Esophagus squamous epithelium (tissue), 5 donors: Measurements from ENCODE around the gene TEX29. TPM values are rescaled to one million over a fixed set of nuclear protein-coding genes. Genes with fewer than 3 reads are reported as not detected.

Experiments used
- DNase-seq: peaks from one replicate; lab custom pipeline; 2025; lab: John Stamatoyannopoulos, UW
- H3K27ac ChIP-seq, 4 donors: fragments of 200-600 bp; sonication (generic); one replicate each; pipeline ENCODE4 v1.5.1; 2016 to 2019; ENCODE audit warnings: mild to moderate bottlenecking in 1 of 4
- H3K27me3 ChIP-seq, 4 donors: fragments of 200-600 bp; sonication (generic); 1 replicate in 3 of 4; 2 replicates in 1 of 4; pipeline versions ENCODE4 v1.5.1 to v1.6.0; 2017 to 2021; ENCODE audit warnings: antibody characterized with exemption in 1 of 4
- H3K36me3 ChIP-seq, 3 donors: fragments of 200-600 bp; sonication (generic); one replicate each; pipeline ENCODE4 v1.5.1; 2016 to 2019
- H3K4me1 ChIP-seq, 3 donors: fragments of 200-600 bp; sonication (generic); one replicate each; pipeline ENCODE4 v1.5.1; 2017 to 2019
- H3K4me3 ChIP-seq, 4 donors: fragments of 200-600 bp; sonication (generic); 1 replicate in 3 of 4; 2 replicates in 1 of 4; pipeline ENCODE4 v1.5.1; 2016 to 2019; ENCODE audit warnings: mild to moderate bottlenecking in 2 of 4, moderate library complexity in 1 of 4
- H3K9me3 ChIP-seq, 3 donors: fragments of 200-600 bp; sonication (generic); one replicate each; pipeline ENCODE4 v1.5.1; 2016 to 2019
- CTCF ChIP-seq, 6 experiments: fragments of 450-650 bp in 4 of 6; fragments of 200-600 bp in 2 of 6; sonication (generic) in 2 of 6; IDR thresholded peaks; one replicate each; pipeline ENCODE4 v1.5.1; 2016 to 2019; ENCODE audit warnings: antibody characterized with exemption in 6 of 6, mild to moderate bottlenecking in 4 of 6, moderate library complexity in 4 of 6
- POLR2A ChIP-seq, 4 donors: fragments of 450-650 bp; IDR thresholded peaks; one replicate each; pipeline ENCODE4 v1.6.1; 2017; ENCODE audit warnings: antibody characterized with exemption in 4 of 4, mild to moderate bottlenecking in 4 of 4, moderate library complexity in 3 of 4
- WGBS, 2 donors: methylation state at CpG; one replicate each; pipeline ENCODE4 v1.1.5; 2018; 5-methylcytosine and 5-hydroxymethylcytosine counted together
- intact Hi-C: fragments of 100-400 bp; cut with DNase I; formaldehyde crosslinking; loops from one replicate; pipeline ENCODE4 v1.15.0; 2022
- total RNA-seq, 4 donors: library from RNA; depleted of rRNA; stranded (reverse); fragments of >200 nt; gene quantifications; one replicate each; pipeline ENCODE4 v1.1.0, GENCODE V29; 2016
- donor health status: DM: yes; HTN: yes; CAD: no.

The TEX29 gene
- total RNA-seq, 4 donors from 2014 or later: not detected

GRCh38 chr13:111288276-111288675, 32.2 kb upstream of the TEX29 start:
- Histone ChIP-seq H3K4me1 (peaks cover 0 to 14% (median 0%) of the 10 kb centered on the region in 3 donors), H3K36me3 (peaks cover 21 to 100% (median 26%) of the 10 kb centered on the region in 3 donors), H3K27ac (no peak overlapping the region), H3K4me3 (no peak overlapping the region), H3K27me3 (no peaks in the 10 kb centered on the region), H3K9me3 (no peaks in the 10 kb centered on the region)
- TF ChIP-seq POLR2A (IDR thresholded peaks at IDR 0.05) (no peak), CTCF (IDR thresholded peaks at IDR 0.05) (no peak)
- intact Hi-C loops: no loop called here
- WGBS, 2 donors: 87 to 88% methylated on average over 7 of the region's 7 CpGs
- no peak for DNase-seq

DNA sequence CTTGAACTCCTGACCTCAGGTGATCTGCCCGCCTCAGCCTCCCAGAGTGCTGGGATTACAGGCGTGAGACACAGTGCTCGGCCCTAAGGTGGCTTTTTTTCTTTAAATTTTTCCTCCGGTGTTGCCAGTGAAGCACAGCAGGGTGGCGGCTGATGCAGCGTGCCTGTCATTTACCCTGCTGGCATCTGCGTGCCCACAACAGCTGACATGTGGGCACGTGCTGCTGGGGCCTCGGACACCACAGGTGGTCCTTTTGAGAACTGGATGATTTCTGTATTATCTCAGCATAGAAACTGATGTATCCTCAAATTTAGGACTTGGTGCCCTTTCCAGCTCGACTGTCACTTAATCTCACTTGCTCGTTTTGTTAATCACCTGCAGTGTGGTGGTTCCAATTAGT, 31.2 kb upstream of the TEX29 start:
- intact Hi-C loops: no loop called here
- H3K27me3 ChIP-seq: no peaks in the 10 kb centered on the region
- peaks cover 19 to 100% (median 23%) of the 10 kb centered on the region in 3 donors for H3K36me3 ChIP-seq
- no peak overlapping the region for H3K27ac ChIP-seq
- WGBS, 2 donors: 79 to 81% methylated on average over 4 to 9 of the region's 11 CpGs
- H3K4me3 ChIP-seq: no peak overlapping the region
- peaks cover 0 to 10% (median 0%) of the 10 kb centered on the region in 3 donors for H3K4me1 ChIP-seq
- DNase-seq: no peak
- TF ChIP-seq POLR2A (IDR thresholded peaks at IDR 0.05): no peak
- TF ChIP-seq CTCF (IDR thresholded peaks at IDR 0.05): no peak
- no peaks in the 10 kb centered on the region for H3K9me3 ChIP-seq

DNA sequence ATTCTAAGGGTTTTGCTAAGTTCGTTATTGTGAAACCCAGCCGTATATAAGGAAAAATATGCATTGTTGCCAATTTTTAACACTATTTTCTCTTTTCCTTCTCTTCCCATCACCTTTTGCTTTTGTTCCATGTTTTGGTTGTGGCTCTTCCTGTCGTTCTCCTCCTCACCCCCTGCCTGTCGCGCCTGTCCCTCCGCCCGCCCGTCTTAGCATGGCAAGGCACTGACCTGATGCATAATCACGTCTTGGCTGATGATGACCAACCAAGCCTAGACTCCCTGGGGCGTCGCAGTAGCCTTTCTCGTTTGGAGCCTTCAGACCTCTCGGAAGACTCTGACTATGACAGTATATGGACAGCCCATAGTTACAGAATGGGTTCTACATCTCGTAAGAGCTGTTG, 28.5 kb upstream of the TEX29 start:
- peaks cover 0 to under 1% (median 0%) of the 10 kb centered on the region in 3 donors for H3K4me1 ChIP-seq
- no peak for TF ChIP-seq CTCF (IDR thresholded peaks at IDR 0.05)
- TF ChIP-seq POLR2A (IDR thresholded peaks at IDR 0.05): no peak
- H3K36me3 ChIP-seq: peaks cover 9 to 100% (median 11%) of the 10 kb centered on the region in 3 donors
- H3K4me3 ChIP-seq: no peak overlapping the region
- no peak overlapping the region for H3K27ac ChIP-seq
- no peak for DNase-seq
- intact Hi-C loops: no loop called here
- 88 to 93% methylated on average over 14 of the region's 14 CpGs for WGBS, 2 donors
- H3K9me3 ChIP-seq: no peaks in the 10 kb centered on the region
- no peaks in the 10 kb centered on the region for H3K27me3 ChIP-seq

GRCh38 chr13:111292710-111293485, 27.5 kb upstream of the TEX29 start:
- intact Hi-C loops: no loop called here
- DNase-seq: no peak
- Histone ChIP-seq H3K27ac (no peak overlapping the region), H3K4me3 (no peak overlapping the region), H3K27me3 (no peaks in the 10 kb centered on the region), H3K4me1 (no peaks in the 10 kb centered on the region), H3K36me3 (peaks cover 5 to 99% (median 9%) of the 10 kb centered on the region in 3 donors), H3K9me3 (no peaks in the 10 kb centered on the region)
- no peak for TF ChIP-seq POLR2A (IDR thresholded peaks at IDR 0.05)
- TF ChIP-seq CTCF (IDR thresholded peaks at IDR 0.05): no peak
- 93 to 95% methylated on average over 9 to 13 of the region's 13 CpGs for WGBS, 2 donors

GRCh38 chr13:111295886-111296285, 24.6 kb upstream of the TEX29 start:
- Histone ChIP-seq H3K27me3 (no peaks in the 10 kb centered on the region), H3K9me3 (no peaks in the 10 kb centered on the region), H3K27ac (no peak overlapping the region), H3K36me3 (peaks cover 5 to 98% (median 12%) of the 10 kb centered on the region in 3 donors), H3K4me1 (no peaks in the 10 kb centered on the region), H3K4me3 (no peak overlapping the region)
- no peak for DNase-seq
- 90 to 96% methylated on average over 9 of the region's 9 CpGs for WGBS, 2 donors
- intact Hi-C loops: no loop called here
- TF ChIP-seq POLR2A (IDR thresholded peaks at IDR 0.05): no peak
- TF ChIP-seq CTCF (IDR thresholded peaks at IDR 0.05): no peak
